GM12874 (cell line): ENCODE data around the gene EFNA3.

Source experiments
- CTCF ChIP-seq: IDR thresholded peaks from 2 replicates; pipeline ENCODE4 v1.5.1; 2011; ENCODE audit warnings: low read depth, mild to moderate bottlenecking, control low read depth, low read length, moderate library complexity; ENCODE audit not compliant: insufficient read depth

The EFNA3 gene

GRCh38 chr1:155064111-155064831 is 14.4 kb upstream of the EFNA3 start:
- TF ChIP-seq CTCF = no peak

- no peak for TF ChIP-seq CTCF
Measured at GRCh38 chr1:155064832-155065429, 13.7 kb upstream of the EFNA3 start.

- no peak for TF ChIP-seq CTCF
Measured at GRCh38 chr1:155066777-155067176, 11.9 kb upstream of the EFNA3 start.

- no peak for TF ChIP-seq CTCF
Measured at GRCh38 chr1:155068599-155068998, 10.0 kb upstream of the EFNA3 start.

- no peak for TF ChIP-seq CTCF
Measured at GRCh38 chr1:155069551-155070157, 9.0 kb upstream of the EFNA3 start.

- TF ChIP-seq CTCF = no peak
Measured at GRCh38 chr1:155070158-155070621, 8.4 kb upstream of the EFNA3 start.

- TF ChIP-seq CTCF = peak; percentile 72
Measured at GRCh38 chr1:155070721-155071569, 7.7 kb upstream of the EFNA3 start.
